Activated T-cell treated with anti-CD3 and anti-CD28 coated beads, Interleukin-2, amount 50 U/mL, for 24 hours (primary cell): Measurements from ENCODE around the gene FGGY.

Source experiments
- DNase-seq: peaks from one replicate; pipeline ENCODE4 v3.0.0-alpha.2; 2020
- H3K27ac Mint-ChIP-seq: 2 replicates; pipeline ENCODE4 v1.8.0; 2020; ENCODE audit warnings: mild to moderate bottlenecking, mixed read lengths
- H3K27me3 Mint-ChIP-seq: 2 replicates; pipeline ENCODE4 v1.8.0; 2020; ENCODE audit warnings: mixed read lengths
- H3K36me3 Mint-ChIP-seq: 2 replicates; pipeline ENCODE4 v1.8.0; 2020; ENCODE audit warnings: low read depth, mixed read lengths
- H3K4me1 Mint-ChIP-seq: 2 replicates; pipeline ENCODE4 v1.8.0; 2020; ENCODE audit warnings: low read depth, mixed read lengths
- H3K4me3 Mint-ChIP-seq: 2 replicates; pipeline ENCODE4 v1.8.0; 2020; ENCODE audit warnings: mild to moderate bottlenecking, moderate library complexity, mixed read lengths
- H3K9me3 Mint-ChIP-seq: 2 replicates; pipeline ENCODE4 v1.8.0; 2020; ENCODE audit warnings: mixed read lengths

FGGY gene

DNA sequence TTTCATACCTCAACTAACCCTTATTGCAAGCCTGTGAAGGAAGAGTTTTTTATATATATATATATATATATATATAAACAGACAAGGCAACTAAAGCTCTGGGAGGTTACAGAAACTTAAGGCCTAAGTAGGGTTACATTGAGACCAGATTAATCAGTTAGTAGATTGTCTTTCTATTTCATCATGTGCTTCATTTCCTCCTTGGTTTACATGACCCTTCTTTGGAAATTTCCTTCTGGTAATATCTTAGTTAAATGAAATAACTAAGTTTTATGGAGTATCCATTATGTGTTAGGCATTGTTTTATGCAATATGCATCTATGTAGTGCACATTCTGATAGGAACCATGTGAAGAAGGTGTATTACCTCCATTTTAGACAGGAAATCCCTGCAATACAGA is 112.7 kb downstream of the FGGY start:
- no peaks in the 10 kb centered on the region for H3K4me1 Mint-ChIP-seq

DNA sequence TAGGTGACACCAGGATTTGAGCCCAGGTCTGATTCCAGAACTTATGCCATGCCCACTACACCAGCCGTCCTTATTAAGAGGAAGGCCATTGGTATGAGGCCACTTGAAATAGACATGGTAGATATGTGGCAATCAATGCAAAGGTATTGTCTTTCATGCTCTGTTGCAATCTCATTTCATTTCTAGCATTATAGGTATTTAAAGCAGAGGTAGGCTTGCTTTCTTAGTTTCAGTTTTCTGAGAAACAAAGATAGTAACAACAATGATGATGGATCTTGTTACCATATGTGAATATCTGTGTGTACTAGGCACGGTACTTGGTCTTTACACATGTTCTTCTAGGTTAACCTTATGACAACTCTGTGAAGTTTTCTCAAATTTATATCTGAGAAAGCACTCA is 113.1 kb downstream of the FGGY start:
- no peak for DNase-seq
- Mint-ChIP-seq H3K36me3 (no peaks in the 10 kb centered on the region), H3K4me3 (no peak overlapping the region), H3K27me3 (no peaks in the 10 kb centered on the region), H3K9me3 (no peaks in the 10 kb centered on the region), H3K27ac (no peak overlapping the region), H3K4me1 (no peaks in the 10 kb centered on the region)

More for the DNA sequence above, 112.7 kb downstream of the FGGY start:
- no peak for DNase-seq
- Mint-ChIP-seq H3K9me3 (no peaks in the 10 kb centered on the region), H3K4me3 (no peak overlapping the region), H3K27me3 (no peaks in the 10 kb centered on the region), H3K36me3 (no peaks in the 10 kb centered on the region), H3K27ac (no peak overlapping the region)

DNA sequence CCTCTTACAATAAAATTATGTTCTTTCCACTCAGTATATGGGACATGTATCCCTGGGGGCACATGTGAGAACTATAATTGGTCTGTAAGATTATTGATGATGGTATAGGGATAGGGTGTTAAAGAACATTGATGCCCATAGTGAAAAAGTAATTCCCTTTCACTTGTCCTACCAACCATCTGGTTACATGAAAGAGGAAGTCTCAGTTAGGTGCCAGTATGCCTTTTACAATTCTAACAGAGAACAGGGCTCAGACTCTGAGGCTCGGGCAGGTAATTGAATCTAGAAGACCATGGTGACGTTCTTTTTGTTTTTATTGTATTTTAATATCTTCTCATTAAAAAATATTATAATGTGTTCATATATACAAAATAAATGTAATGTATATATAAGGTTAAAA is 113.6 kb downstream of the FGGY start:
- no peaks in the 10 kb centered on the region for H3K4me1 Mint-ChIP-seq
- H3K27ac Mint-ChIP-seq, result no peak overlapping the region
- no peaks in the 10 kb centered on the region for H3K36me3 Mint-ChIP-seq

DNA sequence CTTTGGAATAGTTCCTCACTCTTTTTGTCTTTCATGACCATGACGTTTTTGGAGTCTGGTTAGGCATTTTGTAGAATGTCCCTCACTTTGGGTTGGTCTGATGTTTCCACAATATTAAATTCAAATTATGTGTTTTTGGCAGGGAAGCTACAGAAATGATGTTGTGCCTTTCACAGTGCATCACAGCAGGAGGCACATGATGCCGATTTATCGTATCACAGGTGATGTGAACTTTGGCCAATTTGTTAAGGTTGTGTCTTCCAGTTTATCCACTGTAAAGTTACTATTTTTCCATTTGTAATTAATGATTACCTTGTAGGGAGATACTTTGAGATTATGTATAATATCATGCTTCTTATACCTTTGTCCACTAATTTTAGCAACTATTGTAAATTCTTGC is 114.3 kb downstream of the FGGY start:
- H3K27me3 Mint-ChIP-seq, result no peaks in the 10 kb centered on the region
- no peaks in the 10 kb centered on the region for H3K4me1 Mint-ChIP-seq
- no peaks in the 10 kb centered on the region for H3K9me3 Mint-ChIP-seq
- H3K36me3 Mint-ChIP-seq, result no peaks in the 10 kb centered on the region
- H3K27ac Mint-ChIP-seq, result no peak overlapping the region
- H3K4me3 Mint-ChIP-seq, result no peak overlapping the region
- no peak for DNase-seq

More for the DNA sequence above, 113.6 kb downstream of the FGGY start:
- Mint-ChIP-seq H3K27me3 (no peaks in the 10 kb centered on the region), H3K4me3 (no peak overlapping the region), H3K9me3 (no peaks in the 10 kb centered on the region)
- DNase-seq, result no peak

DNA sequence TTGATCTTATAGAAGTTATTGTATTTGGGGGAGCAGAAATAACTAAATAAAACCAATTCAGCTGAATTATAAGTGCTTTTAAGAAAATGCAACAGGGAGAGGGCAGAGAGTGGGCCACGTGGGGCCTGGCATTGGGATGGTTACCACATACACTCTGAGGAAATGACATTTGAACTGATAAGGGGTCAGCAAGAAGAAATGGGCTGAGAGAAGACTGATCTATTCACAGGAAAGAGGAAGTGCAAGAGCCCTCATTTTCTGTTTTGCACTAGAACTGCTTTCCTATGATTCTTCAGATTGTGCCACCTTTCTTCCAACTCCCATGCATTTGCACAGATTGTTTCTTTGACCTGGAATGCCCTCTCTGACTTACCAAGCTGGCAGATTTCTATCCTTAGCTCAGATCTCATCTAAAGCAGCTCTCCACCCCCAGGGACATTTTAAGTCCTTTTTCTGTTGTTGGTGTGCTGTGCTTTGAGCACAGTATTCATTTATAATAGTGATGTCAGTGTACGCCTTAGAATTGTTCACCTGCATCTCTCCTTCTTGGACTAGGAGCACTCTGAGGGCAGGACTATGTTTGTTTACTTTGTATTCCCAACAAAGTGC is 115.9 kb downstream of the FGGY start:
- Mint-ChIP-seq H3K4me3 (no peak overlapping the region), H3K9me3 (no peaks in the 10 kb centered on the region), H3K4me1 (no peaks in the 10 kb centered on the region)

DNA sequence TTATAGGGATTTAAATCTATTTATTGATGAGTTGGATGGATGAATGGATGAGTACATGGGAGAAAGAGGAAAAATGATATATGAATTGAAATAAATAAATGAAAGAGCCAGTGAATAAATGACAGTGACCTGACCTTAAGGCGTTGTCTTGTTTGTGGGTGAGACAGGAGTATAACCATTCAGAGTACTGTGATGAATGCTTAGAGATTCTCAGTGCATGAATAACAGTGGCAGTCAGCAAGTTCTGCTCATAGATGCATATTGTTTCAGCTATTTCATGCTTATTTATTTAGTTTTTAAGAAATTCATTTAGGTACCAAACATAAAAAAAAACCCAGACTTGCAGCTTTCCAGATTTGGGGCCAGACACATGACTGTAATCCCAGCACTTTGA is 116.4 kb downstream of the FGGY start:
- DNase-seq, result no peak
- H3K4me1 Mint-ChIP-seq, result no peaks in the 10 kb centered on the region
- no peaks in the 10 kb centered on the region for H3K36me3 Mint-ChIP-seq
- H3K9me3 Mint-ChIP-seq, result no peaks in the 10 kb centered on the region
- no peak overlapping the region for H3K27ac Mint-ChIP-seq
- no peak overlapping the region for H3K4me3 Mint-ChIP-seq
- no peaks in the 10 kb centered on the region for H3K27me3 Mint-ChIP-seq

More for the DNA sequence above, 115.9 kb downstream of the FGGY start:
- H3K27ac Mint-ChIP-seq, result no peak overlapping the region
- H3K36me3 Mint-ChIP-seq, result no peaks in the 10 kb centered on the region
- no peaks in the 10 kb centered on the region for H3K27me3 Mint-ChIP-seq
- DNase-seq, result no peak

DNA sequence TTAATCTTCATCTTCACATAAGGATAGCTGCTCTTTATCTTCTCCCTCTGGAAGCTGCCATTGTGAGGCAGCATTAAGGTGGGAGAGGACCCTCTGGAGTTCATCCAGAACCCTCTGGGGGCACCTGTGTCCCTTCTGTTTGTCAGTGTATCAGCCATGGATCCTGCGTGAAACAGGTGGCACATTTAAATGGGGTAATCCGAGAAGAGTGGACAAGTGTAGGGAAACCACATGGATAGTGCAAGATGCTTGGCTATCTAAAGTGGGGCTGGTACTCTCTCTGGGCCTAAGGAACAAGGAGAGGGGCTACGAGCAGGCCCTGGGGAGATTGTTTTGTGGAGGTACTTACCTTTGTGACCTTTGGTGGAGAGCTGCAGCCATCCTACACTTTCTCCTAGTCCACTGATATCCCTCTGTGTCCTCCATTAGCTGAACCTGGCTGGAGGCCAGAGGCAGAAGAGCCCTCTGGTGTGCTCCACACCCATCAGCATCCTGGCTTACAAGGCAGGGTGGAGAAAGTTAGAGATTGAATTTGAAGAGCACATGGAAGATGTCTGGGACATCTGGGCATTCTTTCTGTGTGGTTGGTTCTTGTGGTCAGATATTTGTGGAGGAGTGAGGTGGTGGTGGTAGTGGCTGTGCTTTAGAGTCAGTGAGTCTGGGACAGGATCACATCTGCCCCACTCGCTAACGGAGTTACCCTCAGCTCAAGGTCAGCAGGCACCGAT is 117.7 kb downstream of the FGGY start:
- DNase-seq, result no peak
- Mint-ChIP-seq H3K27me3 (no peaks in the 10 kb centered on the region), H3K36me3 (no peaks in the 10 kb centered on the region), H3K4me1 (no peaks in the 10 kb centered on the region), H3K4me3 (no peak overlapping the region), H3K9me3 (no peaks in the 10 kb centered on the region), H3K27ac (no peak overlapping the region)

DNA sequence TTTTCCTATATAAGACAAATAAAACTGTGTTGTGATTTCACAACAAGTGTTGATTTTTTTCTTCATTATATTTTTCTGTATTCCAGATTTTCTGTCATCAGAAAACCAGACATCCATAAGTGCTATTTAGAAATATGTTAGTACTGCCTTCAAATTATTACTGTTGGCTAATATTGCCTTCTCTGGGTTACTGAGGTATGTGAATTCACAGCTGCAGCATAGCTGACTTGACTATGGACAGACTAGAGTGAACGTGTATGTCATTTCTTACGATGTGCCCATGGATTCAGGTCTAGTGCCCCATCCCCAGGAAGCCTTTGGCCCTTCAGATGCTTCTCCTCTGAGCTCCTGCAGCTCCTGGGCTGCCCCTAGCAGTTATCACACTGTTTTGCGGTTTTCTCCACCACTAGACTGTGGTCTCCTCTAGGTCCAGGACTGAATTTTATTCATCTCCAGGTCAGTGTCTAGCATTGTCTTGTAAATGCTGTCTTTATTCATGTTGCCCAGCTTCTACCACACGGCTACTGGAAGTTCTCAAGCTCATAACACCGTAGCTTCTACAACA is 118.5 kb downstream of the FGGY start:
- H3K27ac Mint-ChIP-seq, result no peak overlapping the region
- DNase-seq, result no peak
- no peaks in the 10 kb centered on the region for H3K4me1 Mint-ChIP-seq
- no peaks in the 10 kb centered on the region for H3K36me3 Mint-ChIP-seq
- no peak overlapping the region for H3K4me3 Mint-ChIP-seq
- no peaks in the 10 kb centered on the region for H3K9me3 Mint-ChIP-seq
- no peaks in the 10 kb centered on the region for H3K27me3 Mint-ChIP-seq

DNA sequence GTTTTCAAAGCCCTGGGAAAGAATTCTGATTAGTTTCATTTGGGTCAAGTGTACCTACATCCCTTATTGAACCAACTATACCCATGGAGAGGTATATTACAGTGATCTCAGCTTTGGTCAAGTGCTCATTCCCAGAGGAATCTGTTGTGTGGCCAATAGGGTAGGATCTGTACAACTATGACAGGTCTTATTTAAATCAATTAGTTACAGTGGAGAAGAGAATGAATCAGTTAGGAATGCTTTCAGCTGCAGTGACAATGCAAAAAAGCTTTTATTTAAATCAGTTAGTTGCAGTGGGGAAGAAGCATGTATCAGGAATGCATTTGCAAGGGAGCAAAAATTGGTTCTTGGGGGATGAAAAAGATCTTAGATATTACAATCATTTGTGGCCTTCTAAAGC is 119.0 kb downstream of the FGGY start:
- Mint-ChIP-seq H3K9me3 (no peaks in the 10 kb centered on the region), H3K27ac (no peak overlapping the region), H3K4me1 (no peaks in the 10 kb centered on the region), H3K36me3 (no peaks in the 10 kb centered on the region), H3K4me3 (no peak overlapping the region), H3K27me3 (no peaks in the 10 kb centered on the region)
- no peak for DNase-seq

DNA sequence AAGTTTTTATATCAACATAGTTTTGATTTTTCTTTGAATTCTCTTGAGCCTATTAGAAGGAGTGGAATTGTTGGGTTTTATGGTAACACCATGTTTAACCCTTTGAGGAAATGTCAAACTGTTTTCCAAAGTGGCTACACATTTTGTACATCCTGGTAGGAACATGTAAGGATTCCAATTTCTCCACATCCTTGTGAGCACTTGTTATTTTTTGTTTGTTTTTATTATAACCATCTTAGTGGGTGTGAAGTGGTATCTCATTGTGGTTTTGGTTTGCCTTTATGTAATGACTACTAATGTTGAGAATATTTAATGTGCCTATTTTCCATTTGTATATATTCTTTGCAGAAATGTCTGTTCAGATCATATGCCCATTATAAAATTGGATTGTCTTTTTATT is 120.5 kb downstream of the FGGY start:
- no peak overlapping the region for H3K4me3 Mint-ChIP-seq
- H3K4me1 Mint-ChIP-seq, result no peaks in the 10 kb centered on the region
- H3K36me3 Mint-ChIP-seq, result no peaks in the 10 kb centered on the region
- H3K27ac Mint-ChIP-seq, result no peak overlapping the region
- H3K27me3 Mint-ChIP-seq, result no peaks in the 10 kb centered on the region
- DNase-seq, result no peak
- H3K9me3 Mint-ChIP-seq, result no peaks in the 10 kb centered on the region

DNA sequence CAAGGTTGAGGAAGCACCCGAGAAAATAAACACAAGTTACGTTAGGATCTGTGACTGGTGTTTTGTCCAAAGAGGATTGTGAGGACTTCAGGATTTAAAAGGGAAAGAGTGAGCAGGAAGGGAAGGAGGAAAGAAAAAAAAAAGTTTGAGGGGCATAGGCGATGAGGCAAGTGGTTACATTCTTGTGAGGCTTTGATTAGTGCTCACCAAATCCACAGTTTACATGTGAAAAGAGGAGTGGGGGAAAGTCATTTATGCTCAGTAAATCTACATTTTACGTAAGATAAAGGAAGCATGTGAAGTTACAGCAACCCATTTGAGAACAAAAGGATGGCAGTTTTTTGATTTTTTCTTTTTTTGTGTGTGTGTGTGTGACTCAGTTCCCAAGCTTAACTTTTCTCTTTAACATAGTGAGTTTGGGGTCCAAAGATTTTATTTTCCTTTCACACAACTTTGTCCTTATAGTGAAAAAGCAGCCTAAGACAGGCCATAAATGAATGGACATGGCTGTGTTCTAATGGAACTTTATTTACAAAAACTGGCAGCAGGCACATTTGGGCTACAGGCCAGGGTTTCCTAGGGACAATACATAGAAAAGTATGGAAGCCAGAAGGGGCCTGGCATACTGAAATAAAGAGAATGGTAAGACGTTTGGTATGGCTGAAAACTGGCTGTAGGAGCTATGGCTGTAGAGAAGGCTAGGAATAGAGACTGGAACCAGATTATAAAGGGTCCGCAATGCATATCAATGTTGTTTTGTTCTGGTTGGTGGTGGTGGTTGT is 121.7 kb downstream of the FGGY start:
- no peak overlapping the region for H3K27ac Mint-ChIP-seq
- H3K4me1 Mint-ChIP-seq, result no peaks in the 10 kb centered on the region
- H3K27me3 Mint-ChIP-seq, result no peaks in the 10 kb centered on the region
- no peaks in the 10 kb centered on the region for H3K9me3 Mint-ChIP-seq
- no peak for DNase-seq
- H3K4me3 Mint-ChIP-seq, result no peak overlapping the region
- H3K36me3 Mint-ChIP-seq, result no peaks in the 10 kb centered on the region

DNA sequence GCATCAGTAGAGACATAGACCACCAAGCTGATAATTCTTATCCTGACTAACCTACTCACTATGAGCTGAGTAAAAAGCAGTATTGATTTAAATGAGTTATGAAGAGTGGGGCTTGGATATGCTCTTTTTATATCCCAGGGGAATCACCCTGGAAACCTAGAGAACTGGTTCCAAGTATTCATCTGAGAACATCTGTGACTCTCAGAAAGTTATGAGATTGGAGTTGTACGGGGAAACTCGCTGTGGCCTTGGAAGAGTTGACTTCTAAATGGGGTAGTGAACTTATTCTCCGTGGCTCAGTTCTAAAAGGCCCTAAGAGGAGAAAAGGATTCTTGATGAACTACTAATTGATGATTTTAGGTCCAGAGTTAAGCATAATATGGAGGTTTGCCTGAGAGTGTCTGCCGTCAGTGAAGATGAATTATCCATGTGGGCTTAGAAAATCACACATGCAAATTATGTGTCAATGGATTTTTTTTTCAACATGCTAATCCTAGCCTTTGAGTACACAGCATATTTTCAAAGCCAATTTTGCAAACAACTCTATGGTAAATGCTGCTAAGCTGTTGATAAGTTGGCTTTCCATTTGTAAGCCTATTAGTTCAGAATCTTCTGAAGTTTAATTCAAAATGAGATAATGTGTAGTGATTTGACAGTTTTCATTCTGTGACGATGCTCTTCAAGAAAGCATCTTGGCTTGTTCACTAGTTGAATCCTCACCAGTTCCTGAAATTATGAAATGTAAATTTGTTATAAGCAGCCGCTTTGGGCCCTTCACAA is 122.7 kb downstream of the FGGY start:
- H3K36me3 Mint-ChIP-seq, result no peaks in the 10 kb centered on the region
- no peak overlapping the region for H3K4me3 Mint-ChIP-seq
- DNase-seq, result no peak
- no peak overlapping the region for H3K27ac Mint-ChIP-seq
- no peaks in the 10 kb centered on the region for H3K27me3 Mint-ChIP-seq
- H3K4me1 Mint-ChIP-seq, result no peaks in the 10 kb centered on the region
- H3K9me3 Mint-ChIP-seq, result no peaks in the 10 kb centered on the region

DNA sequence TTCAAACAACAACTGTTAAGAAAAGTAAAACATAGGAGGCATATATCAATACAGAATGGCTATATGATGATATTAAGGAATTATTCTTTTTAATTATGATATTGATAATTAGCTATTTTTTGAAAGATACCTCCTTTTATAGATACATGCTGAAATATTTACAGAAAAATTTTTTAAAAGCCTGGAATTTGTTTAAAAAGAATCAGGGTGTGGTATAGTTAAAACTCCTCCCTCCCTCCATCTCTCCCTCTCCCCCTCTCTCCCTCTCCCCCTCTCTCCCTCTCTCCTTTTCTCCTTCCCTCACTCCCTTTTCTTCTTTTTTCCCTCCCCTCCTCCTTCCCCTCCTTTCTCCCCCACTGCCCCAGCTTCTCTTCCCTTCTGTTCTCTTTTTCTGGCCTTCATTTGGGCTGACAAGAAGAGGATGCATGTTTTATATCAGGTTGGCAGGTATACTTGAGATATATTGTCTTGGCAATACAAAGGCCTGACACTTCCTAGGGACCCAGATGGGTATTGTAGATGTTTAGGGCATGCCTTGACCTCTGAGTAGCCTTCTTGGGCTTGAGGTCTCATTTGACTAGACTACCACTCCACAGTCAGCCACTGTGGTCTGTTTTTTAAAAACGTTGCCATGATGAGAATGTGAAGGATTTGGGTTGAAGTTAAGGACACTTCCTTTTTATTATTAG is 124.5 kb downstream of the FGGY start:
- Mint-ChIP-seq H3K9me3 (no peaks in the 10 kb centered on the region), H3K4me3 (no peak overlapping the region), H3K4me1 (no peaks in the 10 kb centered on the region), H3K36me3 (no peaks in the 10 kb centered on the region), H3K27ac (no peak overlapping the region), H3K27me3 (no peaks in the 10 kb centered on the region)
- no peak for DNase-seq
